ENCODE measurements around the gene ARHGDIB. TPM values are rescaled to one million over a fixed set of nuclear protein-coding genes. Genes with fewer than 3 reads are reported as not detected.

Gene ARHGDIB
- total RNA-seq, 4 donors from 2014 or later: 17.1 to 290 (median 57.1) TPM

- no peak for TF ChIP-seq POLR2A (IDR thresholded peaks at IDR 0.05)
- TF ChIP-seq CTCF (IDR thresholded peaks at IDR 0.05): no peak
- Histone ChIP-seq H3K27me3 (no peaks in the 10 kb centered on the region), H3K9me3 (no peaks in the 10 kb centered on the region), H3K4me3 (no peak overlapping the region), H3K4me1 (no peaks in the 10 kb centered on the region), H3K27ac (no peak overlapping the region), H3K36me3 (no peaks in the 10 kb centered on the region)
- DNase-seq: no peak
Measured at GRCh38 chr12:14974633-14975032, 13.2 kb upstream of the ARHGDIB start.

DNA sequence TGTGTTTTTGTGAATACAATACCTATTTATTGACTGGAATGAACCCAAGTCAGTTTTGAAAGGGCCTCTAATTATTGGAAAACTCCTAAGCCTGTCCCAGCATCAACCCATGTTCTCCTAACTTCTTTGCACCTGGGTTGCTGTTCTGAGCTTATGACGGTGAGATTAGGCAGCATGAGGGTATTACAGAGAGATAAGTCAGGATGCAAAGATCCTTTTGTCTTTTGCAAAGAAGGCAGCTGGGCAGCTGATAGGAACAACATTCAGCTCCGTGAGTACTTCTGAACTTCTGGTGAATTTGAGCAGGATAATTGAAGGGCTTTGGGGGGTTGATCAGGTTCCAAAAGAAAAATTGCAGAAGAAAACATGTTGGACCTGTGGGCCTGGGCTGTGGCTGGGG is 11.4 kb upstream of the ARHGDIB start, which contains the start of gene PDE6H:
Gene PDE6H, plus strand, starts transcription at position 227 of the 400 bp plus-strand sequence. CDS start 4,971 bp downstream, outside the sequence.
- Histone ChIP-seq H3K27me3 (no peaks in the 10 kb centered on the region), H3K36me3 (no peaks in the 10 kb centered on the region), H3K9me3 (no peaks in the 10 kb centered on the region), H3K27ac (no peak within 1 kb of the TSS), H3K4me3 (no peak within 1 kb of the TSS), H3K4me1 (no peaks in the 10 kb centered on the region)
- DNase-seq: no peak
- TF ChIP-seq POLR2A (IDR thresholded peaks at IDR 0.05) (no peak), CTCF (IDR thresholded peaks at IDR 0.05) (no peak)

DNA sequence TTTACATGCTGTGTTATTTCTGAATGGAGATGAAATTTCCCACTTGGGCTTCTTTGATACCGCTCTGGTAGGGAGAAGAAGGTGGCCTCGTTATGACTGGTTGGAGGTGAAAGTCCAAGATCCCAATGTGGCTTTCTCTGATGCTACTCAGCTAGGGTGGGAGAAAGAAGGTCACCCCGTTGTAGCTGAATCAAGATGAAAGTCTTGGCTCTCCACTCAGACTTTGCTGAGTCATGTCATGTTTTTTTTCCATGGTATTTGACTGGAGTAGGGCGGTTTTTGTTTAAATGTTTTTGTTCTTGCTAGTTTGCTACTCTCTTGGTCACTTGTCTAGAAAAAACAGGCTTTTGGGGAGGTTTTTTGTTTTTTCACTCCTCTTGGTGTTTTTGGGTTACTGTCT is 9.1 kb upstream of the ARHGDIB start:
- H3K36me3 ChIP-seq: no peaks in the 10 kb centered on the region
- H3K9me3 ChIP-seq: no peaks in the 10 kb centered on the region
- no peak overlapping the region for H3K27ac ChIP-seq
- no peak overlapping the region for H3K4me3 ChIP-seq
- H3K4me1 ChIP-seq: no peaks in the 10 kb centered on the region
- DNase-seq: no peak
- no peaks in the 10 kb centered on the region for H3K27me3 ChIP-seq
- TF ChIP-seq POLR2A (IDR thresholded peaks at IDR 0.05) (no peak), CTCF (IDR thresholded peaks at IDR 0.05) (no peak)

DNA sequence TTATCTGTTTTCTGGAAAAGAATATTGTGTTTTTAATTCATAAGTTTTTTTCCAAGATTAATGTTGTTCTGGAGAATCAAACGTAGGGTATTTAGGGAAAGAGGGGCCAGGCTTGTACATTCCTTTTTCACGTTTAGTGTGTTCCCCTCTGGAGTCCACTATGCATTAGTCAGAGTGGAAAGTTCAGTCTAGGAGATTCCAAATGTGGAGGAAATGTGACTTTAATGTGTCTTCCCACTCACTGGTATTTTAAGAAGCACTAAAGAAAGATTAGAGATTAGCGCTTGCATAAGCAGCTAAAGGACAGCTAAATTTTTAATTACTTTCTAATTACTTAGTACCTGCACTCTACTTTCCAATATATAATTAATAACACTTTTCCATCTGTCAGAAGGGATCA is 7.1 kb upstream of the ARHGDIB start:
- Histone ChIP-seq H3K27ac (no peak overlapping the region), H3K4me1 (no peaks in the 10 kb centered on the region), H3K9me3 (no peaks in the 10 kb centered on the region), H3K36me3 (no peaks in the 10 kb centered on the region), H3K27me3 (no peaks in the 10 kb centered on the region), H3K4me3 (no peak overlapping the region)
- DNase-seq: no peak
- no peak for TF ChIP-seq CTCF (IDR thresholded peaks at IDR 0.05)
- no peak for TF ChIP-seq POLR2A (IDR thresholded peaks at IDR 0.05)

GRCh38 chr12:14965221-14965620 is 3.8 kb upstream of the ARHGDIB start:
- H3K27ac ChIP-seq: no peak overlapping the region
- no peak for TF ChIP-seq POLR2A (IDR thresholded peaks at IDR 0.05)
- no peak for TF ChIP-seq CTCF (IDR thresholded peaks at IDR 0.05)
- no peaks in the 10 kb centered on the region for H3K9me3 ChIP-seq
- H3K4me1 ChIP-seq: no peaks in the 10 kb centered on the region
- H3K4me3 ChIP-seq: no peak overlapping the region
- DNase-seq: no peak
- H3K27me3 ChIP-seq: no peaks in the 10 kb centered on the region
- no peaks in the 10 kb centered on the region for H3K36me3 ChIP-seq

- Histone ChIP-seq H3K27me3 (no peaks in the 10 kb centered on the region), H3K27ac (no peak overlapping the region), H3K36me3 (no peaks in the 10 kb centered on the region), H3K9me3 (no peaks in the 10 kb centered on the region), H3K4me3 (no peak overlapping the region), H3K4me1 (no peaks in the 10 kb centered on the region)
- DNase-seq: no peak
- no peak for TF ChIP-seq CTCF (IDR thresholded peaks at IDR 0.05)
- TF ChIP-seq POLR2A (IDR thresholded peaks at IDR 0.05): no peak
Measured at GRCh38 chr12:14964406-14964805, 3.0 kb upstream of the ARHGDIB start.
